GM19351 (cell line): ENCODE data around the gene ME1.
A peak's percentile ranks its signal among the peaks of the same experiment; 100 is the strongest.
"Not testable (repeated sequence)": the region's sequence is repeated elsewhere in the genome, so short reads cannot be mapped to it uniquely, and the experiment has no call there.

Source experiments
- ATAC-seq: cut with Tn5 transposase; IDR thresholded peaks from one replicate; pipeline ENCODE4 v1.9.1; 2021; ENCODE audit warnings: mild to moderate bottlenecking, moderate library complexity; ENCODE audit not compliant: unreplicated experiment

ME1 gene

DNA sequence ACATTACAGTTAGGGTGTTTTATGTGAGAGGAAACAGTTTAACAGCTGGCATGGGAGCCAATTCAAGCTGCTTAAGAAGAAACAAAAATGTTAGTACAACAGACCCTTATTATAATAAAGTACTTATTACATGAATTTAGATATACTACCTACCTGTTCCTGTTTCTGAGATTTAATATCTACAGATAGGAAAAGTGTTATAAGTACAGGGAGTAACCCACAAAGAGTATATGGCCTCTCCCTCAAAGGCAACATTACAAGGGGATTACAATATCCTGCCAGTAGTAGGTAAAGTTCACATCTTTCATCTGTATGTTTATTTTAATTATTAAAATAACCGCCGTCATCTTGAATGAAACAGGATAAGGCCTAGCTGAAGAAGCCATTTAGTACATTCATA is 1.8 kb upstream of the ME1 start:
- no peak for ATAC-seq

DNA sequence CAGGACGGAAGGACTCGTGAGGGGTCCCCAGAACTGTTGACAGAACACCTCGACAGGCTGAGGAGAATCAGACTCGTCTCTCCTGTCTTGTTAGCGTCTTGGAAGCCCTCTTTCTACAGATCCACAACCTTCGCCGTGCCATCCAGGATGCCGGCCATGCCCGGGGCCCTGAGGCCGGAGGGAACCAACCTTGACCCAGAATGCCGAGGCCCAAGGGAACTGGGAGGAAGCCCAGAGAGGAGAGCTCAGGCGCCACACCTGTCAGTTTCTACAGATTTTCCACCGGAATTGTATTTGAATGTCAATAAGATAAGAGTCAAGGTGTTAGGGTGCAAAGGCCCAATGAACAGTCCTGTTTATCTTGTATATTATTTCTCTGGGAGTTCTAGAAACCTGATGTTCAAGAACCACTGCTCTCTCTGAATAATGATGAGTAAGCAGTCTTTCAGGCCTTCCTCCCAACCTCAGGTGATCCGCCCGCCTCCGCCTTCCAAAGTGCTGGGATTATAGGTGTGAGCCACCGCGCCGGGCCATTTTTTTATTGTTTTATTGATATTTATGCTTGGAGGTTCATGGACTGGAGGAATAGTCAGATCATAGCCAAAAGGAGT is 799 bp upstream of the ME1 start:
- ATAC-seq, result no peak

DNA sequence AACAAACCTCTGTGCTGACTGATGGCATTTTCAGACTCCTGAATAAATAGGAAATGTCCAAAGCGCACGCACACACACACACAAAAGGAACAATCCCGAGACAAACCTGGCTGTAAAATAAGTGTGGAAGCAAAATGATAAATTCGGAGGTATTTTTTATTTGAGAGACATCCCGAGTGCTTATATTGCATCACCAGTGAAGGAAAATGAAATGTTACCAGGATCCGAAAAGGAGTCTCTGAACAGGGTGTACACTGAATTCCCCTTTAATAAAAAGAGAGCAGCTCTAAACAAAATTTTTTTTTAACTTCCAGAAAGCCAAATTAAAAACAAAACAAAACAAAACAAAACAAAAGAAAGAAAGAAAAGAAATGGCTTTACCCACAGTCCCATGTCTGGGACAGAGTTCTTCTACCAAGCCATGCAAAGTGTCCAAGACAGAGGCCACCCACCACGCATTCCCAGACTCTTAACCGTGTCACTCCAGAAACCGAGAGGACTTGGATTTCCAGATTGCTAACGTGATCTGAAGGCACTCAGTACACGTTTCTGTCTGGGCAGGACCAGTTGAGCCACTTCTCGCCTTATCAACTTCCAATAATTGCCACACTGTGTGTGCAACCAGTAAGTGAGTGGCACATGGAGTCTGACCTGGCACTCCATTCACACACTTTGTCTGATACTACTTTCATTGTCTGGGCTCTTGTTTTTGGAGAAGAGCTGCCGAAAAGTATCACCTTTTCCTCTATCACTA is 817 bp downstream of the ME1 start:
- peak; percentile 6 for ATAC-seq

DNA sequence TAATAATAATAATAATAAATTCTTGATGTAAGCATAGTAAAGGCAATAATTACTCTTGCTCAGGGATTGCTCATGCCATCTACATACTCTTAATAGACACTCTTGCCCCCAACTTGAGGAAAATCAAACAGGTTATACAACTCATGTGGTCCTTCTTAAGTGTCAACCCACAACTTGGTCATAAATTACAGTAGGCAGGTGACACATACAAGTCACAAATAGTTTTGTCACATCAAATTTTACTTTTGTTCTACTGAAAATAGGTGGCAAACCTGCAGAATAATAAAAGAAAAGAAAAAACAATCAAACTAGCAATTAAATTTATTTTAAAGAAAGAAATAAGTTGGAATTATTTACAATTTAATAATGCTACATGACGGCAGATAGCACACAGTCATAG is 1.6 kb downstream of the ME1 start:
- no peak for ATAC-seq

DNA sequence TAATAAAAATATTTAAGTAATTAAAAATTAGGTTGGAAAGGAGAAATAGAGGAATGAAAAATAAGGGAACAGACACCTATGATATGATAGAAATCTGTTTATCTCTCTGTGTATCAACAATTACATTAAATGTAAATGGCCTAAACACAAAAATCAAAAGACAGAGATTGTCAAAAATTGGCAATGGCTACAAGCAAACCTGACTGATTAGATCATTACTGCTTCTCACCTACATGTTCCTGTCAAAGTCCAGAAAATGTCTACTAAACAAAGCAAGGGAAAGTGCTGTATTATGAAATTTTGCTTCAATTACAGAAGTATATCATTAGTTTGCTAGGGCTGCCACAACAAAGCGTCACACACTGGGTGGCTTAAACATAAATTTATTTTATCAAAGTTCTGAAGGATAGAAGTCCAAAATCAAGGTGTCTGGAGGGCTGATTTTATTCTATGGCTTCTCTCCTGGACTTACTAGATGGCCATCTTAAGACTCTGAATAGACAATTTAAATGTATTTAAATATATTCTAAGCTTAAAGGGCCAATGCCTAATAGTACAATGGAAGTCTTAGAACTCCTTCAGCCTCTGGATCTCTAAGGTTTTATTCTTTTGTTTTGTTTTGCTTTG is 6.3 kb downstream of the ME1 start:
- no peak for ATAC-seq

DNA sequence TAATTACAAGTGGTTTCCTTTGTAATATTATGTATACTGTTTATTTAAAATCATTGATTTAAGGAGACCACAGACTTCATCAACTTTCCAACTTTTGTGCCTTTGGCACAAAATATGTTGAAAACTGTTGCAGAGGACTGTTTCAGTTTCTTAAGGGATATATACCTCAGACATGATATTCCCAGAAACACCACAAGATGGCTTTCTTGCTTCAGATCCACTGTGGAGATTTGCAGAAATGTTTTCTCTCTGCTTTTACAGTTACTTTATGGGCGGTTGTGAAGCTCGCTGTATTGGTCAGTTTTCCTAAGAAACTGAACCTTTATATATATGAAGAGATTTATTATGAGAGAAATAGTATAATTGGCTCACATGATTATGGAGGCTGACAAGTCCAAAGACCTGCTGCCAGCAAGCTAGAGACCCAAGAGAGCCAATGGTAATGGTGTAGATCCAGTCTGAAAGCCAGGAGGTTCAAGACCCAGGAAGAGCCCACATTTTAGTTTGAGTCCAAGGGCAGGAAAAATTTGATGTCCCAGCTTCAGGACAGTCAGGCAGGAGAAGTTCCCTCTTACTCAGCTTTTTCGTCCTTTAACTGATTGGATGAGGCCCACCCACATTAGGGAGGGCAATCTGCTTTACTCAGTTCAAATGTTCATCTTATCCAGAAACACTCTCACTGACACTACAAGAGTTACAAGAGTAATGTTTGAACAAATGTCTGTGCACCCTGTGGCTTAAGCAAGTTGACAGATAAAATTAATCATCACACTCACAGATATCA is 12.8 kb downstream of the ME1 start:
- ATAC-seq, result peak; percentile 67

DNA sequence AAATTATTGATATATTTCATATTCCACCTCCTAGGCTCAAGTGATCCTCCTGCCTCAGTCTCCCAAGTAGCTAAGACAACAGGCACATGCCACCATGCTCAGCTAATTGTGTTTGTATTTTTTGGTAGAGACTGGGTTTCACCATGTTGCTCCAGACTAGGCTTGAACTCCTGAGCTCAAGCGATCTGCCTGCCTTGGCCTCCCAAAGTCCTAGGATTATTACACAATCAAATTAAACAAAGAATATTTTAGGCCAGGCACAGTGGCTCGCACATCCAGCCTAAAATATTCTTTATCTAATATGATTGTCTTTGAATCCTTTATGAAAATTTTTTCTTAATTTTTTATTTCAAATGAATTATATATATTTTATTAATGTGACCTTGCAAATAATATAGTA is 17.8 kb downstream of the ME1 start:
- ATAC-seq, result no peak

DNA sequence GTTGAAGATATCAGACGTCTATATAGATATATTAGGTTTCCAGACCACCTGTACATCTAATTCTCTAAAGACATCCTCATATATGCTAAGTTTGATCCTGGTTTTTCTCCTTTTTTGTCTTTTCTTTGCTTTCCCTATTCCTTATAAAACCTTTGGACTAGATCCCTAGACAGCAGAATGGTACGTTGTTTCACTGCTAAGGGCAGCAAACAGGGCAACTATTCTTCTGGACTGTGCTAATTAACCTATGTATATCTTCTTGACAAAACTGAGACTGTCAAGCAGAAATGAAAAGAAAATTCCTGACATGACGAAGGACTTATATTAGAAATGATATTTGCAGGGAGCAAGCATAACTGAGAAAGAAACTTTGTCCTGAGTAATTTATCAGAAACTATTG is 19.1 kb downstream of the ME1 start:
- ATAC-seq, result no peak

DNA sequence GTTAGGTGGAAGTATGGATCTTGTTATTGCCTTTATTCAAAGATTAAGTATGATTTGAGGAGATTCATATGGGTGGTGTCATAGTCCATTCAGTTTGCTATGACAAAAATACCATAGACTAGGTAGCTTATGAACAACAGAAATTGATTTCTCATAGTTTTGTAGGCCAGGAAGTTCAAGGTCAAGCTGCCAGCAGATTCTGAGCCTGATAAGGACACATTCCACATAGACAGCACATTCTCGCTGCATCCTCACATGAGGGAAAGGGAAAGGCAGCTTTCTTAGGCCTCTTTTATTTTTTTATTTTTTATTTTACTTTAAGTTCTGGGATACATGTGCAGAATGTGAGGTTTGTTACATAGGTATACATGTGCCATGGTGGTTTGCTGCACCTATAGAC is 27.7 kb downstream of the ME1 start:
- ATAC-seq, result no peak

DNA sequence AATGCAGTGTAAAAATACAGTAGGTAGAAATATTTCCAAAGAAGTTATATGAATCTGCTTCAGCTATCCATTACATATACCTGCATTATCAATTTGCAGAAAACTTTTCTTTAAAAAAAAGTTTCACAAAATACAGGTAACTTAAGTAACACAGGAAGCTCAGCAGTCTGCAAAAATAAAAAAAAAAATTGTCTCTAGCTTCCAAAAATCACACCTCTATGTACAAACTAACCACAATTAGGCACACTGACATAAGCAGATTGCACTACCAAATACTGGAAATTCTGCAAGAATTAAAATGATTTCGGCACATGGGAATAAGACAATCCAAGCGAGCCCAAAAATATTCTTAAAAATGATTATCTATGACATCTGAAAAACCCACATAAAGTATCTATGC is 41.2 kb downstream of the ME1 start:
- no peak for ATAC-seq

DNA sequence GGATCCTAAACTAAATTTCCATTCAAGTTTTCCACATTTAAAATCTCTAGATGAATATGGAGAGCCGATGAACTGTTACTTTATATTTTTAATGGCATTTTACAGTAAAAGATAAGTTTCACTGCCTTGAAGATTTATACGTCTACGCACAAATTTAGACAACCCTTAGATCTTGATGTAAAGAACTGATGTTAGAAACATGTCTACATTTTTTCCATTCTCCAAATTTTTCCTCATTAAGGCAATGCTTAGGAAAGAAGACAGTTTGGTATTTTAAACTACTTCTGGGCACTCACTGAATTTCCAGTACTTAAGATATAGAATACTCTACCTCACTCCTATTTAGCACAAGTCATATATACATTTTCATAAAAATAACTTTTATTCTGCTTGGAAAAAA is 45.4 kb downstream of the ME1 start:
- no peak for ATAC-seq

DNA sequence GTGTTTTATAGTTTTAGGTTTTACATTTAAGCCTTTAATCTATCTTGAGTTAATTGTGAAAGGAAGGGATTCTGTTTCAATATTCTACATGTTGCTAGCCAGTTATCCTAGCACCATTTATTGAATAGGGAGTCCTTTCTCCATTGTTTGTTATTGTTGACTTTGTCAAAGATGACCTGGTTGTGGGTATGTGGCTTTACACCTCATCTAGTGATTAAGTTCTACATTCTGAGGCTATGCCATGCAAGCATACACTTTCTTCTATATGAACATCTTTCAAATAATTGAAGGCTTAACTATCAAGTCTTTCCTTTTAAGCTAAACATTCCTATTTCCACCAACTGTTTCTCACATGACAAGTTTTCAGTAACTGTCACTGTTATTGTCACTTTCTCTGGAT is 46.1 kb downstream of the ME1 start:
- no peak for ATAC-seq

DNA sequence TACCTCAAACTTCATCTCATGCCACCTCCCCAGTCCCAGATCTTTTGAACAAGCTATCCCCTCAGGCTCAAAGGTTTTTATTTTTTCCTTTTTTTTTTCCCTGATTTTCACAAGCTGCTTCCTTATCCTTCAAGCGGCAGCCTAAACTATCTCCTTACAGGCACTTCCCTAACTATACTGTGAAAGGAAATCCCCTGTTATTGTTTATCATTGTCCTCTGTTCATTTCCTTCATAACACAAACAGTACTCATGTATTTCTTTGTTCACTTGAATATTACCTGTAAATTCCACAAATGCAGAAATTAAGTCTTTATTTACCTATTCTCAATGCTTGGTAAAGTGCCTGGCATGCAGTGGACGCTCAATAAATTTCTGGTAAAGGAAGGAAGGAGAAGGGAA is 48.9 kb downstream of the ME1 start:
- no peak for ATAC-seq

DNA sequence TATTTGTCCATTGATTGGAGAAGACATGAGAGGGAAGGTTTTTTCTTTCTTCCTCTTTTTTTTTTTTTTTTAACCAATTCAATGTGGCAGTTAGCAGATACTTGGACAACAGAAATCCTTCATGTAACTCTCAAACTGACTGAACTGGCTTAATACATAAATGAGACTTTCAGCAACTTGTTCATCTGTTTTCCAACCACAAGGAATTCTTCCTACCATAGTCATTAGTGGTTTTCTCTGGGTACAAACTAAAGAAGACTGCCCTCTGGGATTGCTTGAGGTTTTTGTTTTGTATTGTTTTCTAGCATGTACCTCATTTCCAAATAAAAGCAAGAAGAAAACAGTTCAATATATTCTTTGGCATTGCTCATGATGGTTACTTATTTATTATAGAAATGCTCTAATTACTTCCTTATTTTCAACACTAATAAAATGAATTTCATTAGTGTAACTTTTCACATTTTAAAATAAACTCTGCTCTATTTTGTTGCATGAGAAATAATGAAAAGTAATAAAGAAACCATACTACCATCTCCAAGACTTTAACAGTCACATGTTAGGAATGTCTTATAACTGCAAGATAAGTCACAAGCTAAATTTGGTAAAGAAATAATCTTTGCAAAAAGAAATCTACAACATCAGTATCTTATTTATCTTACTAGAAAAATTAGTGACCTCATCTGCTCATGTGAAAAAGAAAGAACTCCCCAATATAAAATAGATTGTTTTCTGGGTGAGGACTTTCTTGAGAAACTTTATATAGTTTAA is 52.0 kb downstream of the ME1 start:
- ATAC-seq, result no peak

DNA sequence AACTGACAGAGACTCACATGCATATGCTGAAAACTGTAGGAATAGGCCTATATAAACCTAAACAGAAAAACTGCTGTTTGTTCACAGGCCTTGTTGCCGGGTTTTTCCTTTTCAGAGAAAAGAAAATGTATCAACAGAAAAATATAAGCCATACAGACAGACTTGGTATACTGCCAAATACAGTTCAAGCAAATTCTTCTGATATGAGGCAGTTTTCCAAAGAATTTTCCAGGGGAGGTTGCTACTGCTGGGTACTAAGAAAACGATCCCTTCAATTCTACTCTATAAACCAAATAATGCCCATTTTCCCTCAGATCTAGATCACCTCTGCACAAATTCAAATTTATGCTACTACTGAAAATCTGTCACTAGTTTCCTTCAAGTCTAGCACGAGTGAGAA is 59.4 kb downstream of the ME1 start:
- no peak for ATAC-seq

DNA sequence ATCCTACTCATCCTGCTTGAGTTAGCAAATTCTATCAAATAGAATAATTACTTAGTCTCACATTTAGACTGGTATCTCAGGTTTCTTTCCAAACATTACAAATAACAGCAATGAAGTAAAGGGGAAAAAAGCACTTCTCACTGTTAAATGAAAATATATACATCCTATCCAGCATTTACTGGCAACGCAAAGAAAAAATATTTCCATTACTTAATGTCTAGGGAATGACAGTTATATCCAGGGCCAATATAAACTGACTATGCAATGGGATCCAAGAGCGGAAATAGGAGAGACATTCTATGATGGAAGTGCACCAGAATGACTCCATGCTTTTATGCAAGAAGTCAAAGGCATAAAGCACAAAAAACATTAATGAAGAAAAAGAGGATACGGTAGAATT is 60.3 kb downstream of the ME1 start:
- no peak for ATAC-seq

DNA sequence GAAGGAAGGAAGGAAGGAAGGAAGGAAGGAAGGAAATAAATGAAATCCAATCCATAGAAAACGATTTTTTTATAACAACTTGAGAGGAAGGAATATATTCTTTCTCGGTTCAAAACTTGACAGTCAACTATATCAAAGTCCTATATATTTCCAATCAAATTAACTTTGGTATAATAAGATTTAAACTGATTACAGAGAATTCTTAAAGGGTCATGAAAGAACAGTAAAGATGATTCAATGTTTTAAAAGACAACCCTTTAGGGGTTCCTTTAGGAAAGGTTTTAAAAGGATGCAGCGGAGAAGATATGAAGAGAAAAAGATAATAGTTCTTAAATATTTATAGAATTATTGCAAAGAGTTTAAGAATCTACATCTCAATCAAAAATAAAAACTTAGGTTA is 61.2 kb downstream of the ME1 start:
- no peak for ATAC-seq

DNA sequence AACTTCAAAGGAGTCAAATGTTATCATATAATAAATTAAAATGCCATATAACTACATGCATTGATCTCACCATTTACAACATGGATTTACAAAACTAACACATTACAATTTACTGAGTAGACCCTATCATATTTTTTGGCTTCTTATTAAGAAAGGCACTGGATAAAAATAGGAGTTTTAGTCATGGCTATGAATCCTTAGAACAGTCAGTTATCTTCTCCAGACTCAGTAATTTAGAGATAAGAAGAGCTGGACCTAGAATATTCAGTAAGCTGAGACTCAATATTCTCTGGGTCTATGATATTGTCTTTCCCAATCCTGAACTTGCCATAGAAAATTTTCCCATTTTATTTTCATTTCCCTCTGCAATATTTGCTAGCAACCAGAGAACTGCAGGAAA is 62.3 kb downstream of the ME1 start:
- ATAC-seq, result no peak

DNA sequence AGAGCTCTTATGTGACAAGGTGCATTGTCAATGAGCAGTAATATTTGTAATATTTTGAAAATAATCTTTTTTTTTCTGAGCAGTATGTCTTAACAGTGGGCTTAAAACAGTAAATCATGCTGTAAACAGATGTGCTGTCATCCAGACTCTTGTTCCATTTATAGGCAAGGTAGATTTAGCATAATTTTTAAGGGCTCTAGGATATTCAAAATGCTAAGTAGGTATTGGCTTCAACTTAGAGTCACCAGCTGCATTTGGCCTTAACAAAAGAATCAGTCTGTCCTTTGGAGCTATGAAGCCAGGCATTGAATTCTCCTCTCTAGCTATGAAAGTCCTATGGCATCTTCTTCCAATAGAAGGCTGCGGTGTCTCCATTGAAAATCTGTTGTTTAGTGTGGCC is 63.7 kb downstream of the ME1 start:
- no peak for ATAC-seq

DNA sequence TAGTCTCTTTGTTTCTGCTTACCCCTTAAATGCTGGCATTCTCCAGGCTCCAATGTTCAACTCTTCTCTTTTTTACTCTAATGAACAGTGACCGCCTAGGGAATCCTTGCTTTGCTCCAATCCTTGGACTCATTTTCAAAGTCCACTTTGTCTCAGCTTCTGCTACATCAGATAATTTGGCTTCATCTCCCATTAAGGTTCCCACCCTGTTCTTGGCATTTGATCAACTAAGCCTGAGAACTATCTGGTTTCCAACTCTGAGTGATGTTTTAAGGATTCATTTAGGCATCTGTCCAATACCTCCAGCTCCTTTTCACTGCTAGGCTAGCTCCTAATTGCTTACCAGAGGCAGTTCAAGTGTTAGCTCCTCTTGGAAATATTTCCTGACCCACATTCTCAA is 64.9 kb downstream of the ME1 start:
- no peak for ATAC-seq

DNA sequence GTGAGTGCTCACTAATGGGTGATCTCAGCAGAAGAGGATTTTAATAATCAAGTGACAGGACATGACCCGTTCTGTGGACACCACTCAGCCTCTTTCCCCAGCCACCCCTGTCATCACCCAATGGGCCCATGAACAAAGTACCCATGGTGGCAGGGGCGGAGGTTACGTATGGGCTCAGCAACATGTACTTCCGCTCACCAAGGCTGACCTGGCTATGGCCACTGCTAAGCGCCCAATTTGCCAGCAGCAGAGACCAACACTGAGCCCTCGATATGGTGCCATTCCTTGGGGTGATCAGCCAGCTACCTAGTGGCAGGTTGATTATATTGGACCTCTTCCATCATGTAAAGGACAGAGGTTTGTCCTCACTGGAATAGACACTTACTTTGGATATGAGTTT is 68.5 kb downstream of the ME1 start:
- not testable (repeated sequence) for ATAC-seq
